Type B pancreatic cell (in vitro differentiated cells): Measurements from ENCODE around the gene KCNK2. TPM values are rescaled to one million over a fixed set of nuclear protein-coding genes. Genes with fewer than 3 reads are reported as not detected.

Experiments used
- DNase-seq: peaks from one replicate; pipeline ENCODE4 v3.0.0; 2021; ENCODE audit warnings: mixed read lengths; ENCODE audit not compliant: unreplicated experiment; ENCODE audit errors: extremely low spot score
- H3K27ac Mint-ChIP-seq: 2 replicates; pipeline ENCODE4 v1.8.0; 2021; ENCODE audit warnings: mild to moderate bottlenecking, mixed read lengths
- H3K27me3 Mint-ChIP-seq: 2 replicates; pipeline ENCODE4 v1.8.0; 2021; ENCODE audit warnings: mixed read lengths
- H3K36me3 Mint-ChIP-seq: 2 replicates; pipeline ENCODE4 v1.8.0; 2021; ENCODE audit warnings: mixed read lengths
- H3K4me1 Mint-ChIP-seq: one replicate; pipeline ENCODE4 v1.8.0; 2021; ENCODE audit warnings: mixed read lengths; ENCODE audit not compliant: unreplicated experiment
- H3K4me3 Mint-ChIP-seq: 2 replicates; pipeline ENCODE4 v1.8.0; 2021; ENCODE audit warnings: mild to moderate bottlenecking, mixed read lengths
- H3K9me3 Mint-ChIP-seq: 2 replicates; pipeline ENCODE4 v1.8.0; 2021; ENCODE audit warnings: mixed read lengths
- total RNA-seq: library from RNA; stranded (reverse); gene quantifications from 2 replicates; pipeline ENCODE4 v1.2.1, GENCODE V29; 2021; ENCODE audit warnings: low replicate concordance
- TF ChIP-seq, protein P1 (sequence below): fragments of 200-600 bp; sonication (generic); conservative IDR thresholded peaks from 2 replicates; pipeline ENCODE4 v1.5.0; 2021; ENCODE audit warnings: antibody characterized with exemption, mild to moderate bottlenecking

The KCNK2 gene
- total RNA-seq, 1 donor from 2014 or later, result 7.1 TPM

DNA sequence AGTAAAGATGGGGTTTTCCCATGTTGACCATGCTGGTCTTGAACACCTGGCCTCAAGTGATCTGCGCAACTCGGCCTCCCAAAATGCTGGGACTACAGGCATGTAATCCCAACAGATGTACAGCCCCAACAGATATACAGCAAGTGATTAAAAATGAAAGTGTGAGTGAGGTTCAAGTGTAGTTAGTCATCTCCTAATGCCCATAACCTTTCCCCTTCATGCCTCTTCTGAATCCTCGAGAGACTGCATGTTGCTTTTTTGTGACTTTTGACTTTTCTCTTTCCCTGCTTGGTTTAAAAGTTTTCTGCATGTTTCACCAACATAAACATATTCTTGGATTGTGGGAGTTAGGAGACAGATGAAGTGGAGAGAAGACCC, 31.2 kb downstream of the KCNK2 start:
- Mint-ChIP-seq H3K27me3 (no peaks in the 10 kb centered on the region), H3K4me1 (peaks cover 4% of the 10 kb centered on the region), H3K4me3 (no peak overlapping the region), H3K36me3 (peaks cover 3% of the 10 kb centered on the region), H3K9me3 (no peaks in the 10 kb centered on the region), H3K27ac (no peak overlapping the region)
- DNase-seq, result no peak
- TF ChIP-seq, protein P1, sequence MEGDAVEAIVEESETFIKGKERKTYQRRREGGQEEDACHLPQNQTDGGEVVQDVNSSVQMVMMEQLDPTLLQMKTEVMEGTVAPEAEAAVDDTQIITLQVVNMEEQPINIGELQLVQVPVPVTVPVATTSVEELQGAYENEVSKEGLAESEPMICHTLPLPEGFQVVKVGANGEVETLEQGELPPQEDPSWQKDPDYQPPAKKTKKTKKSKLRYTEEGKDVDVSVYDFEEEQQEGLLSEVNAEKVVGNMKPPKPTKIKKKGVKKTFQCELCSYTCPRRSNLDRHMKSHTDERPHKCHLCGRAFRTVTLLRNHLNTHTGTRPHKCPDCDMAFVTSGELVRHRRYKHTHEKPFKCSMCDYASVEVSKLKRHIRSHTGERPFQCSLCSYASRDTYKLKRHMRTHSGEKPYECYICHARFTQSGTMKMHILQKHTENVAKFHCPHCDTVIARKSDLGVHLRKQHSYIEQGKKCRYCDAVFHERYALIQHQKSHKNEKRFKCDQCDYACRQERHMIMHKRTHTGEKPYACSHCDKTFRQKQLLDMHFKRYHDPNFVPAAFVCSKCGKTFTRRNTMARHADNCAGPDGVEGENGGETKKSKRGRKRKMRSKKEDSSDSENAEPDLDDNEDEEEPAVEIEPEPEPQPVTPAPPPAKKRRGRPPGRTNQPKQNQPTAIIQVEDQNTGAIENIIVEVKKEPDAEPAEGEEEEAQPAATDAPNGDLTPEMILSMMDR, result no peak

DNA sequence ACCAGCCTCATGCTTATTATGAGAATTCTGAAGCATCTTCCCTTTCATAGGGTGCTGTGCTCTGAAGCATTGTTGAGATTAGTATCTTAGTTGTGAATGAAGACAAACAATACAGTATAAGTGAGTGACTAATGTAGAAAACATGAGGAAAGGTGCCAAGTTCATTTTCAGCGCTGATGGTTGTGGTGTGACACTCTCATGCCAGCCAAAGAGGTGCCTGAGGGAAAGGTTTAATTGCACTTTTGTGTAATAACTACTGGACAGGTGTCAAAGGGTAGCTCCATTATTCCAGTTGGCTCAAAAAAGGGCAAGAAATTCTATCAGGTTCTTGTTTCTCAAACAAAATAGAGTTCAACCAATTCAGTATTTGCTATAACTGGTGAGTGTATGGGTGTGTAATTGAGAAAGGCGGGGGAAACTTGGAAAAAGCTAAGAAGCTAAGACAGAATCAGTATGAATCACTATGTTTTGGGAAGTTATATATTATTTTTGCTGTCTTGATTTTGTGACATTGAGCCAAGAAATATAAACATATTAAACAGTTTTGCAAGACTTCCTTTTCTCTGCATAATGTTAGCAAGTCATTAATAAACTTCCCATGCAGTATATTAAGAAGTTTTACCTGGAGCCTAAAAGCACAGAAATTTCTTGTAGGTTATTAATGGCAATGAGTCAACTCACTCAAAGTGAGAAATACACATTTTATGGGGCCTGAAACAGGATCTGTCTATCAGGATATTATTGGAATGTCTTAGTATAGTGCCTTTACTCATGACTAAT, 31.8 kb downstream of the KCNK2 start:
- Mint-ChIP-seq H3K27me3 (no peaks in the 10 kb centered on the region), H3K4me1 (peaks cover 4% of the 10 kb centered on the region), H3K36me3 (peaks cover 2% of the 10 kb centered on the region), H3K9me3 (no peaks in the 10 kb centered on the region), H3K4me3 (no peak overlapping the region), H3K27ac (peak overlapping the region; percentile 71)
- TF ChIP-seq, protein P1, result no peak
- DNase-seq, result no peak

DNA sequence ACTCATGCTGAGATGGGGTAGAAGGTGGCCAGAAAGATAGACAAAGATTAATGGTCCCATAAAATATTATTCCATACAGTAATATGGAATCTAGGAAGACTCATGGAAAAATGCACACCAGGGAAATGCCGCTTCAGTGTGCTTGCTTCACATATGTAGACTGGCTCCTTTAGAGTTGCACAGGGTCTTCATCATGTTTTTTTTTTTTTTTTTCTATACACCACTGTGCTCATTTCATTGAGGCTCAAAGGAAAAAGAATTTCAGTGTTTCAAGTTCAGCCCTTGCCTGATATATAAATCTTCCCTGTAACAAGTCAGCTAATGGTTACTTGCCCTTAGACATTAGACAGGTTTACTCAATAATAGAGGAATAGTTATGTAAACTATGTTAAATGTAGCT, 33.2 kb downstream of the KCNK2 start:
- TF ChIP-seq, protein P1, result no peak
- Mint-ChIP-seq H3K4me3 (no peak overlapping the region), H3K4me1 (peaks cover 4% of the 10 kb centered on the region), H3K27me3 (no peaks in the 10 kb centered on the region), H3K27ac (no peak overlapping the region), H3K9me3 (no peaks in the 10 kb centered on the region), H3K36me3 (no peaks in the 10 kb centered on the region)
- no peak for DNase-seq

DNA sequence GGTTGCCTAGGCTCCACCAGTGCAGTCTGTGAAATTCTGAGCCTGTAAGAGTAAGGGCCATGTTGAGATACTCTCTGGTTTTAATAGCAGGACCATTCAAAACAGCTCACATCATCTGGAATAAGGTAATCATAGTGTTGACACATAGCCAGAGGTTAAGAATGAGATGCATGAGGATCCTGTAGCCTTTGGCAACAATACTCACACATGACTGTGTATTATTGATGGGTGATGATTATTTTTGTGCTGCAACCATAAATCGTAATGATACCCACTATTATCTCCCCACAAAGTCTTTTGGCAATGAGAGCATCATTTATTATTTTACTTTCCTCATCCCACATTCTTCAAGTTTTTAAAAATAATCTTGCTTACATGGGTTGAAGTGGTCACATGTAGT, 35.5 kb downstream of the KCNK2 start:
- no peak for DNase-seq

DNA sequence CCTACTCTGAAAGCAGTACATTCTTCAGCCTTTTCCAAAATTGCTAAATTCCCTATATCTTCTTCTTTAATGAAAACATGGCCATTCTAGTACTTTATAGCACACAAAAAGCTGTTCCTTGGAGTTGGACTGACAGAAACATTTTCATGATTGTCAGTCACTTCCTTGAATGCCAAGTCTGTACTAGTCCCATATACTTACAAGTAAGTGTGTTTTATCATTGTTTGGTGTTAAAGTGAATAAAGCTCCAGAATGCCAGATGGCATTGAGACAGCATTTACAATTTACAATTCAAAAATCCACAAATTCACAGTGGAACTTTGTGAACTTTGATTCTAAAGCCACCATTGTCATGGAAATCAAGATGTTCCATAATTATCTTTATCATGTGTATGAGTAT, 36.5 kb downstream of the KCNK2 start:
- Mint-ChIP-seq H3K4me3 (no peak overlapping the region), H3K4me1 (peaks cover 4% of the 10 kb centered on the region), H3K36me3 (no peaks in the 10 kb centered on the region), H3K27ac (no peak overlapping the region), H3K27me3 (no peaks in the 10 kb centered on the region), H3K9me3 (no peaks in the 10 kb centered on the region)
- DNase-seq, result no peak
- TF ChIP-seq, protein P1, result no peak

More for the DNA sequence above, 35.5 kb downstream of the KCNK2 start:
- Mint-ChIP-seq H3K4me3 (no peak overlapping the region), H3K4me1 (peaks cover 4% of the 10 kb centered on the region), H3K9me3 (no peaks in the 10 kb centered on the region), H3K27ac (no peak overlapping the region), H3K36me3 (no peaks in the 10 kb centered on the region), H3K27me3 (no peaks in the 10 kb centered on the region)
- TF ChIP-seq, protein P1, result no peak
